ENCODE results near the gene GALNT1. TPM values are rescaled to one million over a fixed set of nuclear protein-coding genes. Genes with fewer than 3 reads are reported as not detected.

GALNT1 gene
- total RNA-seq, 1 donor from 2014 or later = 72.5 TPM

DNA sequence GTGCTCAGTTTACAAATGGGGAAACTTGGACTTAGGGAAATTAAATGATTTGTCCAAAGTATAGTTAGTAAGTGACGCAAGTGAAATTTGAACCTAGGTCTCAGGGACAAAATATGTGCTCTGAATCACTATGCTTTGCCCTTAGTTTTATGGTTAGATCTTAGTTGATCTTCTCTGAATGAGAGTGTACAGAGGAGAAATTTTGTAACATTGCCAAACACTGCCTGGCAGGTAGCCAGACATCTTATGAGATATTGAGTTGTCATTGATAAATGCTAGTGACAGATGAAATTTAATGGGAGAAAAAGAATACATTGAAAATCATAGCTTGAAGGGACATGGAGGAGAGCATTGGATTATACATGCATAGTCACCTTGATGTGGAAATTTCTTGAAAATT lies 91.4 kb downstream of the GALNT1 start:
- no peak for DNase-seq (ENCODE audit: low spot score)

DNA sequence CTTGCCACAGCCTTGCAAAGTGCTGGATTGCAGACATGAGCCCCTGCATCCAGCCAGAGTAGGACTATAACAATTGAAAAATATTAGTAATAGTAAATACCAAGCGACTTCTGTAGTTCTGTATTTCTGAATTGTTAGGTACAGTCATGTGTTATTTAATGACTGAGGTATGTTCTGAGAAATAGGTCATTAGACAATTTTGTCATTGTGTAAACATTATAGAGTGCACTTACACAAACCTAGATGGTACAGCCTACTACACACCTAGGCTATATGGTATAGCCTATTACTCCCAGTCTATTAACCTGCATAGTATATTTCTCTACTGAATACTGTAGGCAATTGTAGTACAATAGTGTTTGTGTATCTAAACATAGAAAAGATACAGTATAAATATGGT lies 92.1 kb downstream of the GALNT1 start:
- DNase-seq (ENCODE audit: low spot score) = no peak

DNA sequence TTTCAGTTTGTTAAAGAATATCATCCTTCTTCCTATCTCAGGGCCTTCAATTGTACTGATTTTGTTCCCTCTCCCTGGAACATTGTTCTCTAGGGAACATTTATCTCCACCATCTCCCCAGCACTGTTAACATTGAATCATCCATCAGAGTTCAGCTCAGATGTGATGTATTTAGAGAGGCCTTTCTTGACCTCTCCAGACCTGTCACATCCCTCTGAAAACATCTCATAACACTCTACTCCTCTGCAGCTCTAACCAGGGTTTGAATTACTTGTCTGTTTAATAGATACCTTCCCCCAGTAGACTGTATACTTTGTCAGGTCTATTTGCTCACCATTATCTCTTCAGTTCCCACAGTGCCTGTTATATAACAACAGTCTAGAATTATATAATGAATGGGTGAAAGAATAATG lies 98.6 kb downstream of the GALNT1 start:
- no peak for DNase-seq (ENCODE audit: low spot score)

DNA sequence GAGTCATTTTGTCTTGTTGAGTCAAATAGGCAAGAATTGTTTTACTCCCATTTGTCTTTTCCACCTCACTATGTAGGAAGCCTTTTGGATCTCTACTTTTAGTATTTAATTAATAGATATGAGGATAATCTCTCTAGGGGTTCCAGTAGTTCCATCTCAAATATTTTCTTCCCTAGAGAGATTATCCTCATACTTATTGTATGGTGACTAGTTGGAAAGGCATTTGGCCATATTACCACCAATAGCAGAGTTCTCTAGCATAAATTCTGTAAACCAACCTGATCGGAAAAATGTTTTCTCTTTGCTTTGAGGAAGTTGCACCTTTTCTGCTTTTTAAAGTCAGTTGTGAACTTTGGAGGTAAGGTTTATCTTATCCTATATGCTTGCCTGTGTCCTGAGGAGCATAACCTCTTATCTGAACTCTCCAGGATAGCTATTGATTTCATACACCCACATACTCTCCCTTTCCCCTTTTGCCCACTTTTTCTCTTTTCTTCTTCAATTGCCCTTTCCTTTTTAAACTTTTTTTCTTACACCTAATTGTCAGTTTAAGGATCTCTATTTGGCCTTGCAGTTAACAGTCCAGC lies 100.8 kb downstream of the GALNT1 start:
- no peak for DNase-seq (ENCODE audit: low spot score)

DNA sequence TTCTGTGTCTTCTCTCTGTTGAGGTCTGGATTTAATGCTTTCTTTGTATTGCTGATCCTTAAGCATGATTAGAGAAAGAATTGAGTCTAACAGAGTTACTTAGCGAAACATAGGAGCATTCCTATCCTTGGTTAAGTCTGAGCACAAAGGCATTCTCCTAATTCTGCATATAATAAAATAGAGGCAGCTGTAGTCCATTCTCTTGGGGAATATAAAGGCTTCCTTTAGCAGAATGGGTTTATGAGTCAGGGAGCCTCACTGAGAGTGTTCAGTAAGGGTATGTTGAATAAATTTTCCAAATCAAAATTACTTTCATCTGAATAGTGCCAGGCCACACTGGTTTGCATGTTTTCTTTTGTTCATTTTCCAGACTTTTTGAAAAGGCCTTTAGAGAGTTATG lies 101.5 kb downstream of the GALNT1 start:
- DNase-seq (ENCODE audit: low spot score) = no peak

DNA sequence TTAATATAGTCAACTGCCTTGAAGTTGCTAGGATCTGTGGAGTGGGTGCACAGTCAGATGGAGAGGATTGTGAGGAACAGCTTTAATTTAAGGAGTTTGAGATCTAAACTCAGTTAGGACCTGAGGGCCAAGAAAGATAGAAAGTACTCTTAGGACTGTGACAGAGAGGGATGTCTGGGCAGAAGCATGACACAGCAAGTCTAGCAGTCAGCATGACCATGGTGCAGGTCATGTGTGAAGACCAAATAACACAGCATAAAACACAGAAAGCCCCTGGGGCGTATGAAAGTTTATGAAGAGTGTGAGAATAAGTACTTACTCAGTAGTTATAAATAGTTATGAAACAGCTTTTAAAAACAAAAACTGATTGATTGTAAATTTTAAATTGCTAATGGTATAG lies 107.2 kb downstream of the GALNT1 start:
- DNase-seq (ENCODE audit: low spot score) = no peak

DNA sequence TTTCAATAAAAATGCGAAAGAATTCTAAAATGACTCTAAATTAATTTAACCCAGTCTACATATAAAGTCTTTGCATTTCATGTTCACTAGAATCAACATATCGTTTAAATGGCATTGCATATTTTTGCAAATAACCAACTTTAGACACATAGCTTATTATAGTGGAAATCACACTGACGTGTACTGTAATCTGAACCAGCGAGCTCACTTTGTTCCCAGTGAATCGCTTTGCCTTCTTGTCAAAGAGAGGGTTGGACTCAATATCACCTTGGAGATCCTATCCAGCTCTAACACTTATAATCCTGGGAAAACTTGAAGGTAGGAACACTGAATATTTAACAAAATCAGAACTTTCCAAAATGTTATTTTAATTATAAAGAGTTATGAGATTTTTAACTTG lies 108.2 kb downstream of the GALNT1 start:
- DNase-seq (ENCODE audit: low spot score) = no peak

DNA sequence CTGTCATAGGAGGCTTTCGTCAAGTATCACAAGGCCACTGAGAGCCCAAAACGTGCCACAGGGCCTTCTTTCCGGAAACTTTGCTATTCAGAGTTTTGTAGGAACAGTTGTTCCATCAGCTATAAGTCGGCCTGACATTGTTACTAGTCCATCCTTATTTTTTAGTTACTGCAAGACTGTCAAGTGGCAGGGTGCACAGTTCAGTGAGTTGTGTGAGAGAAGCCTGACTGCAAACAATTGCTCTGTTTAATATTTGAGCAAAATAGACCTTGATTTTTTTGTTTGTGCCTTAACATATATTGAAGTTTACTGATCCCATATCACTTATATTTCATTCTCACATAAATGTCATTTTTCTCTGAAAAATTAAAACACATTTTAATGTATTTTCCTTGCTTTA lies 110.1 kb downstream of the GALNT1 start:
- DNase-seq (ENCODE audit: low spot score) = no peak

DNA sequence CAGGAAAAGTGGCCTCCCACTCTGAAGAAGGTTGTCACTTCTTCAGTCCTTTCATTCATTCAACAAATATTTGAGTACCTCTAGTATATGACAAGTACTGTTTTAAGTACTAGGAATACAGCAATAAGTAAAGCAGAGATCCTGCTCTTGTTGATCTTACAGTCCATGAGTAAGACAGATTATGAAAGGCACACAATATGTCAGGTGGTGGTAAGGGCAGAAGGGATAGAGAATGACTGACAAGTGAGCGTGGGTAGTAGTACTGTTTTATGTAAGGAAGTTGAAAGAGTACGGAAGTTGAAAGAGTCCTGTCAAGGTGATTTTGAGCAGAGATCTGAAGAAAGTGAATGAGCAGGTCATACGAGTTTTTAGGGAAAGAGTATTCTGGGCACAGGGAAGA lies 111.3 kb downstream of the GALNT1 start:
- peak; percentile 45 for DNase-seq (ENCODE audit: low spot score)

DNA sequence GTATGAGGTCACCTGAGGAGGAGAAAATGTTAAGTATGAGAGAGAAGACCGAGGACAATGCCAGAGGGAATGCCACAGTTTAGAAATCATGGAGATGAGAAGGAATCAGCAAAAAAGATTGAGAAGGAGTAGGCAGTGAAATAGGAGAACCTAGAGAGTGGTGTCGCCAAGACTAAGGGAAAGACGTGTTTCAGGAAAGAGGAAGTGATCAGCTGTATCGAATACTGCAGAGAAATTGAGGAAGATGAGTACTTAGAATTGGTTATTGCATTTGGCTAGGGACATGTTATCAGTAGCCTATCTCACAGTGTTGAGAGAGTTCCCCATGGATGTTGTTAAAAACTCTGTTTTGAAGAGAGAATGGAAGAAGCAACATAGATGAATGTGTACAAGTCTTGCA lies 112.3 kb downstream of the GALNT1 start:
- DNase-seq (ENCODE audit: low spot score) = no peak

DNA sequence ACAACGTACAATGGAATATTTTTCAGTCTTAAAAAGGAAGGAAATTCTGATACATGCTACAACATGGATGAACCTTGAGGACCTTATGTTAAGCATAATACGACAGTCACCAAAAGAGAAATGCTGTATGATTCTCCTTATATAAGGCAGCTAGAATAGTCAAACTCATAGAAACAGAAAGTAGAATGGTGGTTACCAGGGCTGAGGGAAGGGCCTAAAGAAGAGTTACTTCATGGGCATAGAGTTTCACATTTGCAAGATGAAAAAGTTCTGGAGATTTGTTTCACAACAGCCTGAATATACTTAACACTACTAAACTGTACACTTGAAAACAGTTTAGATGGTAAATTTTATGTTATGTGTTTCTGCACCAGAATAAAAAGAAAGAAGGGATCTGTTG lies 113.3 kb downstream of the GALNT1 start:
- DNase-seq (ENCODE audit: low spot score) = no peak

DNA sequence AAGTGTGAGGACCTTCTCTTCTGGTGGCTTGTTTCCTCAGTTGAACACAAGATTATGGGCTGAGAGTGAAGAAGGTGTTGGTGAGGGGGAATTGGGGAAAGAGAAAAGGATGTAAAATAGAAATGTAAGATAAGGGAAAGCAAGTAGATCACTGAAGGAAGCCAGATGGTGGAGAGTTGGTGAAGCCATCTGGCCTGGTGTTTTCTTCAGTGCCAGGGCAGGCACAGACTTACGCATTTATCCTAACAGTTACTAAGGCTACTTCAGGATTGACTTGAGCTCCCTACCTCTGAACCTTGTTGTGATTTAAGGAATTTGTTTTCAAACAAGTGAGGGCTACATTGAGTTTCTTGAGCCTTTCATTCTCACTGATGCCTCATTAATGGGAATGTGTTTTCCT lies 113.8 kb downstream of the GALNT1 start:
- DNase-seq (ENCODE audit: low spot score) = no peak

DNA sequence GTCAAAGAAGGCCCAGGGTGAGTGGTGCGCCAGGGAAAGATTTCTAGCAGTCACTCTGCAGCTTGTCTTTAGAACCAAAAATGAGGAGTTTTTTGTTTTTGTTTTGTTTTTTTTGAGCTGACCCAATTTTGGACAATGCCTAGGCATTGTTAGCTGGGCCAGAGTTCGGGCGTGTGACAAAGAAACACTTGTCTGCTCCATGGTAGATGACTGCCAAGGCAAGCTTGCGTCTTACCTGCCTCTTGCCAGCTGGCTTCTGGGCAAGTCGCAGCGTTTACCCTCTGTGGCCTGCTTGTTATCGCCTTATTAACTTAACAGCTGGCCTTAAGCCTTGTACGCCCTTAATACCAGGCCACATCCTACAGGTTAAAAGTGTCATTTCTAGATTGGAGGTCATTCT lies 114.3 kb downstream of the GALNT1 start:
- no peak for DNase-seq (ENCODE audit: low spot score)

DNA sequence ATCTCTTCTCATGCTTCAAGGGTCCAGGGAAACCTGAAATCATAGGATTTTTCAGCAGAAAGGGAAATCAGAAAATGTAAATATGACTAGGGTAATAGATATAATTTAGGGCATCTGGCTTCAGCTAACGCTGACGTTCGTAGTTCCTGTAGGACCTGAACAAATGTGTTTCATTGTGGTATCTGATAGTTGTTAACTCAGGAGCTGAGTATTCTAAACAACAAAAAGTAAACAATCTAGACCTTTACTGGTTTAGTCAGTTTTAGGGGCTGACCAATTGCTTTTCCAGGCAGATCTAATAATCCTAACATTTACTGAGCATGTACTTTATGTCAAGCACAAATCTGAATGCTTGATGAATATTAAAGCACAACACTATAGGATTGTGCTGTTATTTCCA lies 114.8 kb downstream of the GALNT1 start:
- DNase-seq (ENCODE audit: low spot score) = no peak

DNA sequence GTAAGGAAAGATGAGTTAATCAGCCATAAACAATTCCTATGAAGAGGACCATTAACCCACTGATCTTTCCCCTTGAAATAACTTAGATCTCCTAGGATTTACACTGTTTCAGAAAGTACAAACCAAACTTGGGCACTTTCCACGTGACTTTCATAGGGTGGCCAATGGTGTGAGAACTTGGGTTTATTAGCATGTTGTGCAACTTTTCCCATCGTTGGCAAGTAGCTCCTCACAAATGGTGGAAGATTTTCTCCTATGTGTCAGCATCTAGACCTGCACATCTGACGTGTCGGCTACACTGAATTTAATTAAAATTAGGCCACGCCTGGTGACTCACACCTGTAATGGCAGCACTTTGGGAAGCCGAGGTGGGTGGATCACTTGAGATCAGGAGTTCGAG lies 116.3 kb downstream of the GALNT1 start:
- no peak for DNase-seq (ENCODE audit: low spot score)

DNA sequence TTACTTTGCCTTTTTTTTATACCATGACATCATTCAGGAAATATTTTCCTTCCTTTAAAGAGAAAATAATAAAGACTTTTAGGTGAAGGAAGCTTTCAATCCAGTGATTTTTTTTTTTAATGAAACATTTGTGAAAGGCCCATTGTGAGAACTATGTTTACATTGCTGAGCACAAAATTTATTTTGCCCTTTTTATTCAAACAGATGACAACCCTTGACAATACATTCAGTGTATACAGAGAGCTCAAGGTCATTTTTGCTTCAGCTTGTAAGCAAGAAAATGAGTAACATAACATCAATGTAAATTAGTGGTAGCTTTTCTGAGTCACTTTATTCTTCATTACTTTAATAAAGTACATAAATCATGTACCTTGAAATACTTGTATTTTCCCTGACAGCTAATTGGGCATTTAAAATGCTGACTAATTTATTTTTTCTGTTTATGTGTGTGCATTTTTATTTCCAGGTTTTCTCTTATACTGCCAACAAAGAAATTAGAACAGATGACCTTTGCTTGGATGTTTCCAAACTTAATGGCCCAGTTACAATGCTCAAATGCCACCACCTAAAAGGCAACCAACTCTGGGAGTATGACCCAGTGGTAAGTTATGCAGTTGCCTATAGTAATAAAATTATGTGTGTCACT lies 121.6 kb downstream of the GALNT1 start:
- no peak for DNase-seq (ENCODE audit: low spot score)

DNA sequence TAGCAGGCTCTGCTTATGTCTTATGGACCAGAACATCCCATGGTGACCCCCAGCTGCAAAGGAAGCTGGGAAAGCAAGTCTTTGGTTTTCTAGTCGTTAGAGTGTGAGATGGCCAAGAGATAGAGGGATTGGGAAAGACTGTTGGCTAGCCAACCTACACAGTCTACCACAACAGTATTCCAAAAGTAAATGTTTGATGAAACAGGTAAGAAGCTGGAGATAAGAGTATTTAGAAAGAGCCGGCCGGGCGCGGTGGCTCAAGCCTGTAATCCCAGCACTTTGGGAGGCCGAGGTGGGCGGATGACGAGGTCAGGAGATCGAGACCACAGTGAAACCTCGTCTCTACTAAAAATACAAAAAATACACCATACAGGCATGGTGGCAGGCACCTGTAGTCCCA lies 124.4 kb downstream of the GALNT1 start:
- DNase-seq (ENCODE audit: low spot score) = no peak

DNA sequence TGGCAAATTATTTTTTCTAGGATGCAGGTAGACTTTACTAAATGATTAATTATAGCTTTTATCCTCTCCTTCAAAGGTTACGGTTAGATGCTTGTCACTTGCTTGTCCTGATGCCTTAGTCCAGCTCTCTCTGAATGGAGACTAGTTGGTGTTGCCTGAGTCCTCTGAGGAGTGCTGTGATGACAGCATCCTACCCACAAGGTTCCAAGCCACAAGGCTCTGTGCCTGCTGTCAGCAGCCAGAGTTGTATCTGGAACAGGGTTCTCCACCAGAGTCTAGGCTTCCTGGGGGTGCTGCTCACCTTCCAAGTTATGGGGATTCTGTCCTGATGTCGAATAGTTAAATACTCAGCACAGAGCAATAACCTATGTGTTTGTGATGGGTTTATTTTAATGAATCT lies 125.7 kb downstream of the GALNT1 start:
- no peak for DNase-seq (ENCODE audit: low spot score)

DNA sequence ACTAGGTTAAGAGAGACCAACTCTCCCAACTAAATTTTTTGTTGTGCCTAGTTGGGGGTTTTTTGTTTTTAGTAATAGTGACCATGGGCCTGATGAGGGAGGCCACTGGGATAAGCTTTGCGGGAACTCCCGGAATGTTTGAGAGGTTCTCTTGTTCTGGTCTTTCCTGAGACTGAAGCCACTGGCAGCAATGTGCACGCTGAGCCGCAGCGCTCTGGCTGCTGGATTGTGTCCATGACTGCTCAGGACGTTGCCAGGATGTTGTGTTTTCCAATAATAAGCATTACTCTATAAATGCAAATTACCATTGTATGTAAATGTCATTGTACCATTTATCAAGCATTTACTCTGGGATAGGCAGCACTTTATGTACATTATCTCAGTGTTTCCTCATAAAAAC lies 126.1 kb downstream of the GALNT1 start:
- DNase-seq (ENCODE audit: low spot score) = no peak

DNA sequence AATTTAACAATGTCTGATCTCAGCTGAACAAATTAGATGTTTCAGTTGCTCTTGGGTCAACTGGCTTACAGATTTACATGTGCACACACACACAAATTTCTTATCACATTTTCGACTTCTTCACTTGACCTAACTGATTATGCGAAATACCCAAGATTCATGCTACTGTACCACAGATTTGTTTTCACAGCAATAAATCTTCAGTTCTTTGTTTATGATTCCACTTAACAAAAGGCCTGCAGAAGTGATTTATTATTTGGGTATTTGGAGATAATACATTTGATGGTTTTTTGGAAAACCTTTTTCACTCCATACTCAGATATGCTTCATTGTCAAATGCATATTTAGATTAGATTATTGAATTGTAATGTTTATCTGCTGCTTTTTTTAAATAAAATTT lies 129.0 kb downstream of the GALNT1 start:
- DNase-seq (ENCODE audit: low spot score) = no peak

DNA sequence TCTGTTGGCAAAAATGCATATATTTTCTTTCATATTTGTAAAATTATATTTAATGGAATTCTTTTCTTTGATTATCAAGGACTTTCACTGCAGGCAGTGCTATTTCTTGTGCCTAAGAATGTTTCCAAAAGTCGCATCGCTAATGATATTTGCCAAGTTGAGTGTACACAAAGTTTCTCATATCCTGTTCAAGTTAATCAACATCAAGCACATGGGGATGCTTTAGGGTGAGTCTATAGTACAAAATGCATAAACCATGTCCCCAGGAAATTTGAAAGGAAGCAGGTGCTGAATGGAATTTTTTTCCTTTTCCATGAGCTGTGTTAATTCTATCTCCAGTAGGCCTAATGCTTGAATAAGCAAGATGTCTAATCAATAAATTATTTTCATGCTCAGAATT lies 129.7 kb downstream of the GALNT1 start:
- DNase-seq (ENCODE audit: low spot score) = no peak

DNA sequence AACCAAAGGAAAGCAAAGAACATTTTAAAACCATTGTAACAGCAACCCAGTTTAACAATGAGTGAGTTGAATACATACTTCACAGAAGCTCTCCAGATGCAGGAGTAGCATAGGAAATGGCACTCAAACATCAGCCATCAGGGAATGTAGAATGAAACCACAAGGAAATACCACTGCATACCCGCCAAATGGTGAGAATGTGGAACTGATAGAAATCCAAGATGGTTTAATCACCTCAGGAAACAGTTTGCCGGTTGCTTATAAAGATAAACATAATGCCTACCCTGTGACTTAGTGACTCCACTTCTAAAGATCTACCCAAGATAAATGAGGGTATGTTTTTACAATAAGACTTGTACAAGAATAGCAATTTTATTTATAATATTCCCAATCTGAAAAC lies 132.0 kb downstream of the GALNT1 start:
- no peak for DNase-seq (ENCODE audit: low spot score)

DNA sequence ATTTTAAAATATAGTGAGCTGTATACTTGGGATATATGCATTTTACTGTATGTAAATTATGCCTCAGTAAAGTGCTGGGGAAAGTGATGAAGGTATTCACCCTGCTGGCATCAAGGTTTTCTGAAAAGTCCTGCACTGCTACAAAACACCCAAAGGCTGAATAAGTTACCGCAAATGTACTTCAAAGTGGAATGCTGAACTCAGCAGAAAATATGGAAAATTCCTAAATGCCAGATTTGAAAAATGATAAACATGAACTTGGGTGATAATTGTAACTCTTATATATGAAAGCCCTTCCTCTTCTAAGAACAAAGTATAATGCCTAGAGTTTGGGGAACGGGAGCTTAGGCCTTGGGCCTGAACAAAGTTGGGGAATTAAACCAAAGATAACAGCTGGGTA lies 133.0 kb downstream of the GALNT1 start:
- DNase-seq (ENCODE audit: low spot score) = no peak

DNA sequence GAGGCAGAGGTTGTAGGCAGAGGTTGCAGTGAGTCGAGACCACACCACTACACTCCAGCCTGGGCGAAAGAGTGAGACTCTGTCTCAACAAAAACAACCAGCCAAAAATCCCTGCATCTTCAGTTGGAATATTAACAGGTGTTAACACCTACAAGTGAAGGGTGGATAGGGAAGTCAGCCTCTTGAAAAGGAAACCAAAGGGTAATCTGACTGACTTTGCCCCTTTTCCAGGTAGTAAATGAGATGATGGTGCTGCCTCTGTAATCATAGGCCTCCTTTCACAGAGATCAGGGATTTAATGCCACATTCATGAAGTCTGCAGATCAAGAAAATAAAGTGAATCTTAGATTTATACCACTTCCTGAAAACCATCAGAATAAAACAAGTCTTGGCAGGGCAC lies 133.6 kb downstream of the GALNT1 start:
- DNase-seq (ENCODE audit: low spot score) = no peak
